Right forelimb (tissue), 1 donor: ENCODE data around the gene GCGR.

Experiments
- DNase-seq: peaks from one replicate; pipeline ENCODE4 v3.0.0-alpha.2; 2018

Gene GCGR

GRCh38 chr17:81803728-81804558 lies at the start of gene GCGR:
GCGR (plus strand) TSS chr17:81804150; CDS start chr17:81809019, 4,869 bp downstream.
- no peak for DNase-seq

- no peak for DNase-seq
These were observed 11.0 kb upstream of the GCGR start for GRCh38 chr17:81792675-81793615.

GRCh38 chr17:81794074-81794476 lies 9.9 kb upstream of the GCGR start:
- DNase-seq: no peak

GRCh38 chr17:81794509-81794908 lies 9.4 kb upstream of the GCGR start:
- DNase-seq: no peak

GRCh38 chr17:81801327-81801726 lies 2.6 kb upstream of the GCGR start:
- no peak for DNase-seq

DNA sequence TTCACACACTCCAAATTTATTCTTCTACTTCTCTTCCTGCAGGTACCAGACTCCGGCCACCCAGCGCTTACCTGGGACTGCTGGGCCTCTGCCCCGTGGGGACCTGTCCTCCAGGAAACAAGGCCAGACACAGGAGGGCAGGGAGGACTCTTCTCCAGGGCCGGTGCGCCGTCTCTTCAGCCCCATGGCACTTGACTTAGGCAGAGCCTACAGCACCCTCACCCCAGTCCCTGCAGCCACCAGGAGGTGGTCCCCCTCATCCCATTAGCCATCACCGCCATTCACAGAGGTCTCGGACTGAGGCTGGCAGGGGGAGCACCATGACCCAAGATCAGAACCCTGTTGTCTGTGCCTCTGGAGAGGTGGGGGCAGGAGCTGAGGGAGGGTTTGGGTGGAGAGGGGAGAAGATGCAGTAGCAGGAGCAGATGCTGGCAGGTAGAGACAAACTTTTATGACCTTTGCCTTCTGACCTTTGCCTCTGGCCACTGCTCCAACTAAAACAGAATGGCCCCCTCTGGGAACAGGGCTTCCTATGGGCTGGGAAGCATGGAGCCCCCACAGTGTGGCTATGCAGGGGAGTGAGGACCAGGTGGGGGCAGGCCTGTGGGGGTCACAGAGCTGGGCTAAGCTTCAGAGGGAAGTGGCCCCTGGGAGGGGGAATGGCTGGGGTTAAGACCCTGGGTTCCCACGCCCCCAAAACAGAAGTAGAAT lies 1.7 kb upstream of the GCGR start:
- DNase-seq: no peak

- no peak for DNase-seq
These were observed 900 bp upstream of the GCGR start for GRCh38 chr17:81802856-81803643.

DNA sequence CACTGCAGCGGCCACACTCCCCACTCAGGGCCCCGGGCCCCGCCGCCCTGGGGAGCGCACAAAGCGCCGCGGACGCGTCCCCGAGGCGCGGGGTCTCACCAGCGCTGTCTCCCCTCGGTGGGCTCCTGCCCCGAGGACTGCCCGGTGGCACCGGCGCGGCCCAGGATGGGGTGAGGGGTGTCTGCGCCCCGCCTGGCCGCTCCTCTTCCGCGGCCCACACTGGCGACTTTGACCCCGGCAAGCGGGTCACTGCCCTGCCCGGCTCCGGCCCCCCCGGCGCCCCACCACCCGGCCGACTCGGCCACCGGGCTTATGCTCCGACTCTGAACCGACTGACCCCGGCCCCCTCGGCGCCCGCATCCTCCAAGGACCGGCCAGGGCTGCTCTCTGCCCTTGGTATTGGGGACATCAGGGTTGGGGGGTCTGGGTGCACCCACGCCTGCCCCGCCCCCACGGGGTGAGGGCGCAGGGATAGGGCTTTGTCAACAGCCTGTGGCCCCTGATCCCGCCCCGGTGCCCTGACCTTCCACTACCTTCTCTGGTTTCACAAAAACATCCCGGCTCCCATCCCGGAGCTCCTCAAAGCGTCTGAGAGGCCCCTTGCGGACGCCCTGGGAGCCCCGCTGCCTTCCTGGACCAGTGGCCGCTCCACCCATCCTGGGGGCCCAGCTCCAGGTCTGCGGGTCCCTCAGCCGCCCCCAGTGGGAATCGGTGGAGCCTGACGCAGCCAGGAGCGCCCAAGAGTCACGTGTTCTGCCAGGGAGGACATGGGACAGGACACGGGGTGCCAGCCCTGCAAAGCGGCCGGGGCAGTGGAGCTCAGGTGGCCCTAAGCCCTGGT lies 829 bp downstream of the GCGR start:
- DNase-seq: no peak

DNA sequence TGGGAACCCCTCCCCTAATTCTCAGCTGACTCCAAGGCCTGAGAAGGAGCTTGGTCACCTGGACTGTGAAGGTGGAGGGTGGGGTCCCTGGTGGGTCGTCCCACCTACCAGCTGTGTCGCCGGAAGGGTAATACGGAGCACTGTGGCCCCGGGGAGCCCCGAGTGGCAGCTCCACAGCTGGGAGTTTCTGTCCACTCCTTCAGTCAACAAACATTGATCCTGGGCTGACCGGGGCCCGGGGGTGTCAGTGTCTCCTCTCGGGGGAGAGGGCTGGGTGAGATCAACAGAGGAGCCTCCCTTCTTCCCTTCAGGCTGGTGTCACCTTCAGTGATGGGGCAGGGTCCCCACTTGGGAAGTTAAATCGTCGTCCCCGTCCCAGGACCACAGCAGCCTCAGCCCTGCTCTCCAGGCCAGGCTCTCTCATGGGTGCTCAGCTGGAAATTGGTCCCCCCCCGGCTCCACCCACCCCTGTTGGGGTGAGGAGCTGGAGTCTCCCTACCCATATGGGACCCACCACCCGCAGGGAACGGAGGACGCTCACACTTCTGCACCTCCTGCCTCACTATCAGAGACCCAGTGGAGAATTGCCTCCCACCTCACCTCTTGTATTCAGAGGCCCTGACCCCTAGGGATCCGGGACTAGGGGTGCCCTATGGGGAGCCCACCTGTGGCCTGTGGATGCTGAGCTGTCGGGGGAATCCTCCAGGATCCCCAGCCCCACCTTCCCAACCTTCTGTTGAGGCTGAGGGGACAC lies 1.9 kb downstream of the GCGR start:
- no peak for DNase-seq

DNA sequence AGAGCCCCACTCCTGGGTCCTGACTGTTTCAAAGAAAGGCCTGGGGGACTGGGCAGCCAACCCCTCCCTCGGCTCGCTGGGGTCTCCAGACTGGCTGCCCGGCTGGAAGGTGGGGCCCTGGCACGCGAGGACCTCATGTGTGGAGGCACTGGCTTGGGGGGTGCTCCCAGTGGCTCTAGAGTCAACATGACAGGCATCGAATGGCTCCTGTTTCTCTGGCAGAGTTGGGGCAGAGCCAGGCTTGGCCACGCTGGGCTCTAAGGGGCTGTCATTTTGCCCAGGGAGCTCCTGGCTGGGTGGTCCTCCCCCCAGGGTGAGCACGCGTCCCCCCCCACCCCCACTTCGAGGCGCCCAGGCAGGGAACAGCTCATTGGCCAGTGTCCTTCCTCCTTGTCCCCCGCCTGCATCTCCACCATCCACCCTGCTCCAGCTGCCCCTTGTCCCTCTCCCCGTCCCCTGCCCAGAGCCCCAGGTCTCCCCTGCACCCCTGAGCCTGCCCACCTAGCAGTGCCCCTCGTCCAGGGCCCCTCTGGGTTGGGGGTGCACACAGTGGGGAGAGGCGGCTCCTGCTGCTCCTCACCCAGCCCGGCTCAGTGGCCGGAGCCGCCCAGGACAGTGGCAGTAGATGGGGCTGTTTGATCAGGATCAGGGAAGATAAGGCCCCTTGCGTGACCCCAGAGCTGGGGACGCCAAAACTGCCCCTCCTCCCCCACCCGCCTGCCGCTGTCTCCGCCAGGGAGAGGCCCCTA lies 2.7 kb downstream of the GCGR start:
- no peak for DNase-seq

- no peak for DNase-seq
These were observed 3.3 kb downstream of the GCGR start for GRCh38 chr17:81807210-81807719.

DNA sequence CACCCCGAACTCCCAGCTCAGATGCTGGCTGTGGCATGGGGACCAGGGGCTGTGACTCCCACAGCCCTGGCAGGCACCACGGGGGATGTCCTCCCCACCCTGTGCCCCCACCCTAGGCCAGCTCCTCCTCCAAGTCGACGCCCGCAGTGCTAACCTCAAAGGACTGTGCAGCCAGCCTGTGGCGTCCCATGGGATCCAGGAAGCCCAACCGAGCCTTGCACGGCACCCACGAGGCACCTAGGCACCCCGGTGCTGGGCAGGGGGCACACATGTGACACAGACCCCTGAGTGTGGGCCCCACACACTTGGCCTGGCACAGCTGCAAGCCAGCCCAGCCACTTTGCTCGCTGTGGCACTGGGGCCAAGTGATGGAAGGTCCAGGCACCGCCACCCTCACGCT lies 3.9 kb downstream of the GCGR start:
- no peak for DNase-seq

DNA sequence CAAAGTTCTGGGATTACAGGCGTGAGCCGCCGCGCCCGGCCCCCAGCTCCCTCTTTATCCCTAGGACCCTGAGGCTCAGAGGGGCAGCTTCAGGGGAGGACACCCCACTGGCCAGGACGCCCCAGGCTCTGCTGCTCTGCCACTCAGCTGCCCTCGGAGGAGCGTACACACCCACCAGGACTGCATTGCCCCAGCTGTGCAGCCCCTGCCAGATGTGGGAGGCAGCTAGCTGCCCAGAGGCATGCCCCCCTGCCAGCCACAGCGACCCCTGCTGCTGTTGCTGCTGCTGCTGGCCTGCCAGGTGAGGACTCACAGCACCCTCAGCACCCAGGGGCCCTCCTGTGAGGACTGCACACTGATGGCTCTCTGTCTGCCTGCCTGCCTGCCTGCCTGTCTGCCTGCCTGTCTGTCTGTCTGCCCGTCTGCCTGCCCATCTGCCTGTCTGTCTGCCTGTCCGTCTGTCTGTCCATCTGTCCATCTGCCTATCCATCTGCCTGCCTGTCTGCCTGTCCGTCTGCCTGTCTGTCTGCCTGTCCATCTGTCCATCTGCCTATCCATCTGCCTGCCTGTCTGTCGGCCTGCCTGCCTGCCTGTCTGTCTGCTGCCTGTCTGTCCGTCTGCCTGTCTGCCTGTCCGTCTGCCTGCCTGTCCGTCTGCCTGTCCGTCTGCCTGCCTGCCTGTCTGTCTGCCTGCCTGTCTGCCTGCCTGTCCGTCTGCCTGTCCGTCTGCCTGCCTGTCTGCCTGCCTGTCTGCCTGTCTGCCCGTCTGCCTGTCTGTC lies 5.0 kb downstream of the GCGR start:
- DNase-seq: no peak

- no peak for DNase-seq
These were observed 5.6 kb downstream of the GCGR start for GRCh38 chr17:81809556-81809998.

GRCh38 chr17:81810476-81810875 lies 6.5 kb downstream of the GCGR start:
- no peak for DNase-seq

DNA sequence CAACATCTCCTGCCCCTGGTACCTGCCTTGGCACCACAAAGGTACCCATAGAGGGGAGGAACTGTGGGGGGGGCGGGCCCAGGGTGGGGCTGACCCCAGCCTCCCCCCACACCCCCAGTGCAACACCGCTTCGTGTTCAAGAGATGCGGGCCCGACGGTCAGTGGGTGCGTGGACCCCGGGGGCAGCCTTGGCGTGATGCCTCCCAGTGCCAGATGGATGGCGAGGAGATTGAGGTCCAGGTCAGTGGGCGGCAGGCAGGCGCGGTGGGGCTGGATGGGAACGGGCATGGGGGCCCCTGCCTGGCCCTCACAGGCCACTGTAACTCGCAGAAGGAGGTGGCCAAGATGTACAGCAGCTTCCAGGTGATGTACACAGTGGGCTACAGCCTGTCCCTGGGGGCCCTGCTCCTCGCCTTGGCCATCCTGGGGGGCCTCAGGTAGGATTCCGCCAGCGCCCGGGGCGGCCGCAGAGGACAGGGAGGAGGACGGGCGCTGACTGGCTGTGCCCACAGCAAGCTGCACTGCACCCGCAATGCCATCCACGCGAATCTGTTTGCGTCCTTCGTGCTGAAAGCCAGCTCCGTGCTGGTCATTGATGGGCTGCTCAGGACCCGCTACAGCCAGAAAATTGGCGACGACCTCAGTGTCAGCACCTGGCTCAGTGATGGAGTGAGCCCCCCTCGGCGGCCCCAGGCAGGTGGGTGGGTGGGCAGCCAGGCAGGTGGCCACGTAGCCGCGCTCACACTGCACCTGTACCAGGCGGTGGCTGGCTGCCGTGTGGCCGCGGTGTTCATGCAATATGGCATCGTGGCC lies 7.1 kb downstream of the GCGR start:
- no peak for DNase-seq

GRCh38 chr17:81811705-81812570 lies 8.0 kb downstream of the GCGR start:
- no peak for DNase-seq
